ENCODE results near the gene SLC35A5. TPM values are rescaled to one million over a fixed set of nuclear protein-coding genes. Genes with fewer than 3 reads are reported as not detected.
A peak's percentile ranks its signal among the peaks of the same experiment; 100 is the strongest.

The SLC35A5 gene
- total and polyA plus RNA-seq, 9 donors = 21.8 to 44.8 (median 28.2) TPM

DNA sequence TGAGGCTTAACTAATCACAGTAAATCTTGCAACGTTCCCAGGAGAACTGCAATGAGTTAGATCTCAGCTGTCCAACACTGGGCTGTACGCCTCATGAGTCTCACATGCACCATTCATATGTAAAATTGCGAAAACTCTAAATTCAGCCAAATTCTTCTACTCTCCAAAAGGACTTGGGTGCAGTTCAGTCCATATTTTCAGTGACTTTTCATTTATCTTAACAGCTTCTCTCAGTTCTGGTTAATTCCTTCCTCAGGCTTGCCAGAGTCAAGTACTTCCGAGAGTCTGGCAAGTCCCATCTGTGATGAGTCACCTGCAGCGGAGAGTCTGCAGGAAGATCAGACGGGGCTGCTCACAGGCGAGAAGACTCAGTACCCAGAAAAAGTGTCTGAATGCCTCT lies 67.6 kb downstream of the SLC35A5 start:
- no peak overlapping the region for H3K4me3 ChIP-seq
- H3K36me3 ChIP-seq = no peaks in the 10 kb centered on the region
- peak; percentile 61 to 83 (median 67) for DNase-seq
- TF ChIP-seq POLR2A (IDR thresholded peaks at IDR 0.05) (no peak), EP300 (IDR thresholded peaks at IDR 0.05) (no peak)
- TF ChIP-seq, protein P1, sequence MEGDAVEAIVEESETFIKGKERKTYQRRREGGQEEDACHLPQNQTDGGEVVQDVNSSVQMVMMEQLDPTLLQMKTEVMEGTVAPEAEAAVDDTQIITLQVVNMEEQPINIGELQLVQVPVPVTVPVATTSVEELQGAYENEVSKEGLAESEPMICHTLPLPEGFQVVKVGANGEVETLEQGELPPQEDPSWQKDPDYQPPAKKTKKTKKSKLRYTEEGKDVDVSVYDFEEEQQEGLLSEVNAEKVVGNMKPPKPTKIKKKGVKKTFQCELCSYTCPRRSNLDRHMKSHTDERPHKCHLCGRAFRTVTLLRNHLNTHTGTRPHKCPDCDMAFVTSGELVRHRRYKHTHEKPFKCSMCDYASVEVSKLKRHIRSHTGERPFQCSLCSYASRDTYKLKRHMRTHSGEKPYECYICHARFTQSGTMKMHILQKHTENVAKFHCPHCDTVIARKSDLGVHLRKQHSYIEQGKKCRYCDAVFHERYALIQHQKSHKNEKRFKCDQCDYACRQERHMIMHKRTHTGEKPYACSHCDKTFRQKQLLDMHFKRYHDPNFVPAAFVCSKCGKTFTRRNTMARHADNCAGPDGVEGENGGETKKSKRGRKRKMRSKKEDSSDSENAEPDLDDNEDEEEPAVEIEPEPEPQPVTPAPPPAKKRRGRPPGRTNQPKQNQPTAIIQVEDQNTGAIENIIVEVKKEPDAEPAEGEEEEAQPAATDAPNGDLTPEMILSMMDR (IDR thresholded peaks at IDR 0.05) = no peak
- H3K27me3 ChIP-seq = no peaks in the 10 kb centered on the region
- H3K4me1 ChIP-seq (ENCODE audit: insufficient read depth) = peaks cover 14% of the 10 kb centered on the region
- WGBS, 3 donors = 13 to 30% (median 15%) methylated on average over 7 of the region's 7 CpGs
- intact Hi-C loops (cut with DNase I) = no loop called here
- no peaks in the 10 kb centered on the region for H3K9me3 ChIP-seq
- H3K27ac ChIP-seq = no peak overlapping the region

DNA sequence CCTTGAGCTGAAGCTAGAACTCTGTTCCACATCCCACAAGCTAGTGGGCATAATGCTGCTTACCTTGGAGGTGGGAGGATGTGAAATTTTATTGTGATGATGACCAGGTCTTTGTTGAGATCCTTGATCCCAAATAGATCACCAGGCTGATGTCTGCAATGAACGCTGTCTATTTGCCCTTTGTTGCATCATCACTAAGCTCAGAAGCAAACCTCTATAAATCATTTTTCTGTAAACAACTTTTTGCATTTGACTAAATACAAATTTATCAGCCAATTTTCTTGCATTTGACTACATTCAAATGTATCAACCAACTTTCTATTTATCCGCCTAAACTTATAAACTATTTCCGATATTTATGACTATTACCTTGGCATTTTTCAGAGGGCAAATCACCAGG lies 69.4 kb downstream of the SLC35A5 start:
- Histone ChIP-seq H3K4me3 (no peak overlapping the region), H3K9me3 (no peaks in the 10 kb centered on the region), H3K36me3 (no peaks in the 10 kb centered on the region), H3K4me1 (ENCODE audit: insufficient read depth) (peaks cover 18% of the 10 kb centered on the region), H3K27ac (no peak overlapping the region), H3K27me3 (no peaks in the 10 kb centered on the region)
- no peak for DNase-seq
- TF ChIP-seq EP300 (IDR thresholded peaks at IDR 0.05) (no peak), POLR2A (IDR thresholded peaks at IDR 0.05) (no peak)
- TF ChIP-seq, protein P1 (IDR thresholded peaks at IDR 0.05) = no peak
- intact Hi-C loops (cut with DNase I) = loop anchor here in 1 of 4 donors (10.0 kb wide), 1 partner anchor 46 kb away; no protein-coding TSS in a partner anchor
- WGBS, 3 donors = 84 to 91% (median 91%) methylated on average over 3 of the region's 3 CpGs

- no peaks in the 10 kb centered on the region for H3K36me3 ChIP-seq
- no peak overlapping the region for H3K4me3 ChIP-seq
- intact Hi-C loops (cut with DNase I) = loop anchor here in 1 of 4 donors (10.0 kb wide), 1 partner anchor 48 kb away; no protein-coding TSS in a partner anchor
- TF ChIP-seq, protein P1 (IDR thresholded peaks at IDR 0.05) = no peak
- no peak for TF ChIP-seq EP300 (IDR thresholded peaks at IDR 0.05)
- no peak for TF ChIP-seq POLR2A (IDR thresholded peaks at IDR 0.05)
- no peak for DNase-seq
- no peak overlapping the region for H3K27ac ChIP-seq
- 37 to 53% (median 49%) methylated on average over 4 of the region's 4 CpGs for WGBS, 3 donors
- H3K9me3 ChIP-seq = no peaks in the 10 kb centered on the region
- peaks cover 18% of the 10 kb centered on the region for H3K4me1 ChIP-seq (ENCODE audit: insufficient read depth)
- H3K27me3 ChIP-seq = no peaks in the 10 kb centered on the region
Observed at GRCh38 chr3:112632596-112632995, 70.8 kb downstream of the SLC35A5 start.

DNA sequence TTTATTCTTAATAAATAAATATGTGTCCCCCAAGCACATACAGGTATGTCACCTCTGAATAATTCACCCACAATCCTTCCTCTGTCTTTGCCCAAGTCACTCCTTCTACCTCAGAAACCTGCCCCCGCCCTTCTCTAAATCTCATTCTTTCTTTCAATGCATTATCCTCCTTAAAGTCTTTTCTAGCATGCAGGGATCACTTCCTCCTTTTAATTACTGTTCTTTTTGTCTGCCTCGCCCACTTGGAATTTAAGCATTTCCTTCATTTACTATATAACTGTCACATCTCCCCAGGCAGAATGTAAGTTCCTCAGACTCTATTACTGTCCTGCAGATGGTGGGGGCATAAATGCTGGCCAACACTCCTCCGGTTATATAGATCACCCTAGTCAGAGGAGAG lies 71.3 kb downstream of the SLC35A5 start:
- TF ChIP-seq, protein P1 (IDR thresholded peaks at IDR 0.05) = no peak
- TF ChIP-seq POLR2A (IDR thresholded peaks at IDR 0.05) (no peak), EP300 (IDR thresholded peaks at IDR 0.05) (no peak)
- intact Hi-C loops (cut with DNase I) = loop anchor here in 1 of 4 donors (10.0 kb wide), 1 partner anchor 48 kb away; no protein-coding TSS in a partner anchor
- no peaks in the 10 kb centered on the region for H3K9me3 ChIP-seq
- no peak for DNase-seq
- peak overlapping the region in 1 of 2 donors; percentile 76 for H3K27ac ChIP-seq
- peaks cover 15% of the 10 kb centered on the region for H3K4me1 ChIP-seq (ENCODE audit: insufficient read depth)
- H3K4me3 ChIP-seq = no peak overlapping the region
- WGBS, 3 donors = 46 to 72% (median 56%) methylated on average over 3 of the region's 3 CpGs
- no peaks in the 10 kb centered on the region for H3K27me3 ChIP-seq
- no peaks in the 10 kb centered on the region for H3K36me3 ChIP-seq
